ENCODE measurements around the gene TRPV5. TPM values are rescaled to one million over a fixed set of nuclear protein-coding genes. Genes with fewer than 3 reads are reported as not detected.

TRPV5 gene
- total RNA-seq, 2 donors from 2014 or later: not detected

DNA sequence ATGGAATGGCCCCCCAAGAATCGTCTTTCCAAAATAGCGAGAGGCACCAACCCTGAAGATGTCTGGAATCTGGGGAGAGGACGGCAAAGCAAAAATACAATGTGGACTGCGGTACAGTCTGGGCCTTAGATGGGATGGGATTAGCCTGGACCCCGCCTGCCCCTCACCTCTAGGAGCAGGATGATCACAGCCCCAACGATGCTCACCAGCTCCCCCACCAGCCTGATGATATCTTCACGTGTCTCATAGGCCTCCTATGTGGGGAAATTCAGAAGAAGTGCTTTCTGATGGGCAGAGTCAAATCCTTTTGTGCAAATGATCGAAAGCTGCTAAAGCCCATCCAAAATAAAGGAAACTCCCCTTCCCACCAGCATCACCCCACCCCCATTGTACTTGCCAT is 18.2 kb downstream of the TRPV5 start:
- intact Hi-C loops (cut with DNase I): no loop called here
- no peak for DNase-seq (ENCODE audit: low spot score)

- no peak for DNase-seq (ENCODE audit: low spot score)
- intact Hi-C loops (cut with DNase I): no loop called here
Observed at GRCh38 chr7:142914121-142914520, 19.4 kb downstream of the TRPV5 start.

- intact Hi-C loops (cut with DNase I): no loop called here
- DNase-seq (ENCODE audit: low spot score): no peak
Observed at GRCh38 chr7:142913566-142913965, 20.0 kb downstream of the TRPV5 start.

DNA sequence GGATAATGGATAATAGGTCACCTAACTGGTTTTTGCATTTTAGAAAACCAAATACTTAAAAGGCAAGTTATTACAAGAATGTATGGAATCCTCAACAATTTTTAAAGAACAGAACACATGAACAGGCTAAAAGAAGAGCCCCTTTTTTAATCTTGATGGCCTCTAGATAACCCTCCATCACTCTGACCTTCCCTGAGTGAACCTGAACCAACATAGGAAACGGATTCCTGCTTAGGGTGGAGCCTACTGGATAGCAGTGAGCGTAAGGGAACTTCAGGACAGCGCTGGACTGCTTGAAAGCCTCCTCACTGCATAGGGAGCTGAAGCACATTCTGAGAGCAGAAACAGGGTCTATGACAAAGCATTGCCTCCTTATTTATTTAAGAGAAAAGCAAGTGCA is 20.5 kb downstream of the TRPV5 start:
- no peak for DNase-seq (ENCODE audit: low spot score)
- intact Hi-C loops (cut with DNase I): no loop called here

- DNase-seq (ENCODE audit: low spot score): no peak
- intact Hi-C loops (cut with DNase I): no loop called here
Observed at GRCh38 chr7:142910481-142910880, 23.1 kb downstream of the TRPV5 start.

DNA sequence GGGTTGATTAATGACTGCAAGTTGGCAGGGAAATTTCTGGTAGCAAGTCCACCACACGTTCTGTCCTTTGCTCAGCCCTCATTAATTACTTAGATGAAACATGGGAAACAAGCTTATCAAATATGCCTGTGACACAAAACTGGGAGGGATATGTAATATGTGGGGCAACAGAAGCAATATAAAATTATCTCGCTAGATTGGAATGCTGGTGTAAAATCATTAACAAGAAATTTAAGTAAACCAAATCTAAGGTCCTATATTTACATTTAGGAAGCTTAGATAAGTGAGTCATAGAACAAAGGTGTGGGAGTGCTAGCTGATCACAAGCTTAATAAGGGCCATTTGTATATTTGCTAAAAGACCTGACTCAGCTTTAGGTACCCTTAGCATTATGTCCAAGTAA is 23.5 kb downstream of the TRPV5 start:
- intact Hi-C loops (cut with DNase I): no loop called here
- no peak for DNase-seq (ENCODE audit: low spot score)

GRCh38 chr7:142908921-142909890 is 24.3 kb downstream of the TRPV5 start:
- intact Hi-C loops (cut with DNase I): no loop called here
- no peak for DNase-seq (ENCODE audit: low spot score)

DNA sequence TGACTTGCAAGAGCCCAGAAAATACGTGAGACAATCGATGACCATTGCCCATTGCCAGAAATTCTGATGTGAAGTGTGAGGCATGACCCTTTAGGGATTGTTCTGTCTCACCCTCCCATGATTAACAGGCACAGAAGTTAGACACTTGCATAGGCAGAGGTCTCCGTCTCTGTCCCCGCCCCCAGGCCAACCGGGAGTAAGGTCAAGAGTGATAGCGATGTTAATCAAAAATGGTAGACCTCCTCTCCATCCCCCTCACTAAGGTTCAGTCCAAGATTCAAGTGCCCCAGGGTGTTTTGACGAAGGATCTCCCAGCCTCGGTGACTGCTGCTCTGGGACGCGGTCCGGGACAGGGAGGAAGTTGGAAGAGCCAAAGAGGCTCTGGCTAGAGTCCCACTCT is 25.3 kb downstream of the TRPV5 start:
- no peak for DNase-seq (ENCODE audit: low spot score)

DNA sequence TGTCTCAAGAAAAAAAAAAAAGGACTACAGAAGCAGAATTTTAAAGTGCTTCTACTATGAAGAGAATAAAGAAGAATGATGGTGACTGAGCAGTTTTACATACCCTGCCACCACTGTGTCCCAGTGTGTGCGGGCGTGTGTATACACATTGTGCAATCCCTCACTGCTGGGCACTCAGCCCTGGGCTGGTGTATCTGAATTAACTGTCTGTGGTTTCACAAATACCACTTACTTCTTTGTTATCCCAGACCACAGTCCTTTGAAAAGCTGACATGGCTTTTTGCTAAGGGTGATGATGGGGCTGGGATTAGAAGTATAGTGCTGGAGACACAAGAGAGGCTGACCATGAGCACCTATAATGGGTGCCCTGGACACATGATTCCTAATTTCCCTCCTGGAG is 26.9 kb downstream of the TRPV5 start:
- intact Hi-C loops (cut with DNase I): loop anchor here in 1 of 2 donors (1.0 kb wide), 1 partner anchor 27 kb away; the partner anchor contains the start of gene TRPV5
- no peak for DNase-seq (ENCODE audit: low spot score)

More for the DNA sequence above, 25.3 kb downstream of the TRPV5 start:
- intact Hi-C loops (cut with DNase I): no loop called here

GRCh38 chr7:142905759-142906158 is 27.8 kb downstream of the TRPV5 start:
- intact Hi-C loops (cut with DNase I): loop anchor here in 1 of 2 donors (1.0 kb wide), 1 partner anchor 28 kb away; the partner anchor contains the start of gene TRPV5
- no peak for DNase-seq (ENCODE audit: low spot score)

GRCh38 chr7:142904128-142904527 is 29.4 kb downstream of the TRPV5 start:
- no peak for DNase-seq (ENCODE audit: low spot score)
- intact Hi-C loops (cut with DNase I): no loop called here

DNA sequence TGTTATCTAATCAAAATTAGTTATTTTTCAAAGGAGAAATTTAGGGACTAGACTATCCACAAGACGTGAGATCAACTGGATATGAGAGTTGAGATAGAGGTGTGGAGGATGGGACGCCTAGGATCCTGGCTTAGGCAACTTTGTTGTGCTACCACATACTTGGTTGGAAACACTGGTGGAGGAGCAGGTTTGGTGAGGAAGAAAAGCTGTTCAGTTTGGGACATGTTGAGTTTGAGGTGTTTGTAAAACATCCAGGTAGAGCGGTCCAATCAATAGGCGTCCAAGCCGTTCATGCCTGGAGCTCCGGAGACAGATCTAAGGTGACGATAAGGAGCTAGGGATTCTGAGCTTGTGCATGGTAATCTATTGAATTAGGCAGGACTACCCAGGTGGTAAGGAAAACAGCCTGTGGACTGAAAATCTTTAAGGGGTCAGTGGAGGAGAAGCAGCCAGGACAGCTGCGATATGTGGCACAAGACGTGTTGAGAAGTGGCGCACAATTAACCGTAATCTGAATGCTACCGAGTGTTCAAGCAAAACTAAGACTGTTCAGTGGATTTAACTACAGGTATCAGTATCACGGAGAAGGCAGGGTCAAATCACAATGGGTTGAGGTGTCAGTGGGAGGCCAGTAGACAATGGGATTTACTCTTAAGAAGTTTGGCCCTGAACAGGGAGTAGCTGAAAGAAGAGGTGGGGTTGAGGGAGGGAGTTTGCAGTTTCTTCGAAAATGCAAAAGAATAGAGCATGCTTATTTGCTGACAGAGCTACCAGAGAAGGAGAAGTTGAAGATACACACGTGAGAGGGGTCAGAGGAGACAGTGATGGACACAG is 31.9 kb downstream of the TRPV5 start:
- intact Hi-C loops (cut with DNase I): no loop called here
- no peak for DNase-seq (ENCODE audit: low spot score)

DNA sequence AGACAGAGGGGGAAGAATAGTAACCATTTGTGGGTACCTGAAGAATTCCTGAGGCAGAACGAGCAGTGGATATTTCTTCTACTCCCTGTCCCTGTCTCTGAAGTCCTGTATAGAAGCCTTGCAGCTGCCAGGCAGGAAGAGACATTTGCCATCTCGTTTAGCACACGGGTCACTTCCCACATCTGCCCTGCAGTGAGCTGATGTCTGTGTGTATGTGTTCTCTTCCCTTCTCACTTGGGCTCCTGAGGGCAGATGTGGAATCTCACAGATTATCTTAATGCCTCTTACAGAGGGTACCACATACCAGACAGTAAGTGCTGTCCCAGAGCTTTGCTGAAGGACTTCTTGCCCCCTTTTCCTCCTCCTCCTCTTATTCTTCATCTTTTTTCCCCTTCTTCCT is 33.9 kb downstream of the TRPV5 start:
- no peak for DNase-seq (ENCODE audit: low spot score)
- intact Hi-C loops (cut with DNase I): no loop called here

- no peak for DNase-seq (ENCODE audit: low spot score)
- intact Hi-C loops (cut with DNase I): no loop called here
Observed at GRCh38 chr7:142898377-142899170, 35.0 kb downstream of the TRPV5 start.

DNA sequence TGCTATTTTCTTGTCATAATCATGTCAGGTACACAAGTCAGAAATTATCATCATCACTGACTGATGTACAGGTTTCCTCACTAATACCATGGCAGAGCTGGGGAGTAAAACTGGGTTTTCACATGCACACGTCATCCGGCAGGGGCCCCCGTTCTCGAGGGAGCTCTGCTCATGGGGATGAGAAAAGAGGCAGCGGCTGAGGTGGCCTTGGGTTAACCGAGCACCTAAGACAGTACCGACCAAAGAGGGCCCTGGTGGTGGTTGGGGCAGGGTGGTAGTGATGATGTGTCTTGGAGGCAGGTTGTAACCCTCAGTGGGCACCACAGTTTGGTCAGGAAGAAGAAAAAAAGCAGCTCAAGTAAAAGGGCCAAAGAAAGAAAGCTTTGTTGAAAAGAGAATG is 35.9 kb downstream of the TRPV5 start:
- intact Hi-C loops (cut with DNase I): no loop called here
- DNase-seq (ENCODE audit: low spot score): no peak

DNA sequence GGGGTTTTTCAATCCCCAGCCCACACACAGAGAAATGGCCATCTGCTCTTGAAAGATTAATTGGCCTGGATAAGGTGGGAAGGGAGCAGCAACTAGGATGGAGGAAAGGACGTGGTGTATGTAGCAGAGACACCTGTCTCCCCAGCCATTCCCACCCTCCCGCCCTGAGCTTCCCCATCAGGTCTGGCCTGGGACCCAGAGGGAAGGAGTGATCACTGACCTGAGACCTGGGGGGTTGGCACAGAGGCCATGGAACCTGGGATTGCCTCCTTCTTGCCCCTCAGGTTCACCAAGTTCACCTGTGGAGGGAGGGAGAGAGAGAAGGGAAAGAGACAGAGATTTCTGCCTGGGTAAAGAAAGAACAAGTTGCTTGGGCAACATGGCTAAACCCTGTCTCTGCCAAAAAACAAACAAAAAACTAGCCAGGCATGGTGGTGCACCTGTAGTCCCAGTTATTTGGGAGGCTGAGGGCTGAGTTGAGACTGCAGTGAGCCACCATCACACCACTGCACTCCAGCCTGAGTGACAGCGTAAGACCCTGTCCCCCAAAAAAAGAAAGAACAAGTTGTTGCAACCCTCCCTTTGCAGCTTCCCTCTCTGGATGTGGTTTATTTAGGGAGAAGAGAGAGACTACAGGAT is 36.7 kb downstream of the TRPV5 start:
- intact Hi-C loops (cut with DNase I): no loop called here
- DNase-seq (ENCODE audit: low spot score): no peak

DNA sequence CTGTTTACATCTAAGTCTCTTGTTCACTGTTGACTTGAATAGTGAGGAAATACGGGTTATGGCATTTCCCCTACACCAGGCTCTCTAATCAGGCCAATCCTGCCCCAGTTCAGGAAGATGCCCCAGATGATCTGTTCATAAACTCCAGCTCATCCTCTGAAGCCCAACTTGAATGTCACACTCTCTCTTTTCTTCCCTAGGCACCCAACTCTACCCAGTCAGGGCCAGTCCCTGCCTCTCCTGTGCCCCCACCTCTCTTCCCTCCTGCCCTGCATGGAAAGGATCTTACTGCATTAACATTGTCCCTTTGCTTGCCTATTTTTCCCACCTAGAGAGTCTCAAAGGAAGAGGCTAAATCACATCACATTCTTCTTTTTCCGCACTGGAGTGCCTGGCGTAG is 37.4 kb downstream of the TRPV5 start:
- intact Hi-C loops (cut with DNase I): no loop called here
- no peak for DNase-seq (ENCODE audit: low spot score)

DNA sequence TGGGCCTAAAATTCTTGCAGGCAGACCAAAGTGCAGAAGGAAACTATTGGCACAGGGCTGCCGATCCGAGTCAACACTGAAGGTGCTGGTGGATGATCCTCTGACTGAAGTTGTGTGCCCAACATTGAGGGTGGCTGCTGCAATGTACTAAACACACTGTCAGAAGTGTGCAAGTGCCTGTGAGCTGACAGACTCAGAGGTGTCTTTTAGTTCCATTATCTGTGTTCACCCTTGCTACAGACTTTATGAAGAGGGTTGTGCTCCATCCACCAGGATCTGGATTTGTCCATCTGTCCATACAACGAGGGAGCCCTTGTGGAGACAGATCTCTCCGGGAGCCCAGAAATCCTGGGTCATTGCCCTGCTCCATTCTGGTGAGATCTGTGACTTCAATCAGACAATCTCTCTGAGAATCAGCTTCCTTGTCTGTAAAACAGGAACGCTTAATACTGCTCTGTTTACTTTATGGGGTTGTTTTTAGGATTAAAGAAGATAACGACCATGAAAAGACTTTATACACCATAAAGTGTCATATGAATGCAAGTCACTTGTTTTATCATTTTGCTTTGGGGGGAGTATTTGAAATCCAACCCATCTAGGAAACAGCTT is 38.5 kb downstream of the TRPV5 start:
- intact Hi-C loops (cut with DNase I): no loop called here
- DNase-seq (ENCODE audit: low spot score): no peak
